ENCODE measurements around the gene SMAP1. TPM values are rescaled to one million over a fixed set of nuclear protein-coding genes. Genes with fewer than 3 reads are reported as not detected.

SMAP1 gene
- total and polyA plus RNA-seq, 2 experiments from 2014 or later: 31.1 to 34.6 TPM

DNA sequence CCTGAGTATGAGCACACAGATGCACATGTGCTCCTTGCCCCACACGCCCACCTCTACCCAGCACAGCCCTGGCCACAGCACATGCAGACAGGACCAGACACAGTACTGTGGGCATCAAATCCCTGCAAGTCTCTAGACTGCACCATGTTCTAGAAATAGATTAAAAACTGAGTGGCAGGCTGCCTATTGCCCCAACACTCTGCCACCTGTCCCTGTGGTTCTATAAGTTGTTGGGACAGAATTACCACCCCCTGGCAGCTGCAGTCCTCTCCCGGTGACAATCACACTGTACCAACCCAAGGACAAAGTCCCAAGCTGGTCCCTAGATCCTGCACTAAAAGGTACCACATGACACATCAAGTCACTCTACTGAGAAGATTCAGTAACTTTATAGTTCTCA is 219.0 kb downstream of the SMAP1 start (continued):
- TF ChIP-seq, protein P1, sequence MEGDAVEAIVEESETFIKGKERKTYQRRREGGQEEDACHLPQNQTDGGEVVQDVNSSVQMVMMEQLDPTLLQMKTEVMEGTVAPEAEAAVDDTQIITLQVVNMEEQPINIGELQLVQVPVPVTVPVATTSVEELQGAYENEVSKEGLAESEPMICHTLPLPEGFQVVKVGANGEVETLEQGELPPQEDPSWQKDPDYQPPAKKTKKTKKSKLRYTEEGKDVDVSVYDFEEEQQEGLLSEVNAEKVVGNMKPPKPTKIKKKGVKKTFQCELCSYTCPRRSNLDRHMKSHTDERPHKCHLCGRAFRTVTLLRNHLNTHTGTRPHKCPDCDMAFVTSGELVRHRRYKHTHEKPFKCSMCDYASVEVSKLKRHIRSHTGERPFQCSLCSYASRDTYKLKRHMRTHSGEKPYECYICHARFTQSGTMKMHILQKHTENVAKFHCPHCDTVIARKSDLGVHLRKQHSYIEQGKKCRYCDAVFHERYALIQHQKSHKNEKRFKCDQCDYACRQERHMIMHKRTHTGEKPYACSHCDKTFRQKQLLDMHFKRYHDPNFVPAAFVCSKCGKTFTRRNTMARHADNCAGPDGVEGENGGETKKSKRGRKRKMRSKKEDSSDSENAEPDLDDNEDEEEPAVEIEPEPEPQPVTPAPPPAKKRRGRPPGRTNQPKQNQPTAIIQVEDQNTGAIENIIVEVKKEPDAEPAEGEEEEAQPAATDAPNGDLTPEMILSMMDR (conservative IDR thresholded peaks at IDR 0.05; ENCODE audit: low read depth in 2 of 2): no peak
- TF ChIP-seq ZNF114 (CRISPR knock-in tag; IDR thresholded peaks at IDR 0.05) (no peak), CREB1 (CRISPR knock-in tag; IDR thresholded peaks at IDR 0.05; ENCODE audit: low read depth) (no peak), JUNB (IDR thresholded peaks at IDR 0.05; ENCODE audit: unreplicated experiment) (no peak), STAT1 (IDR thresholded peaks at IDR 0.05; ENCODE audit: unreplicated experiment) (no peak), NANOG (IDR thresholded peaks at IDR 0.05; ENCODE audit: borderline replicate concordance) (no peak), EZH2phosphoT487 (IDR thresholded peaks at IDR 0.05; ENCODE audit: unreplicated experiment) (no peak)
- TF ChIP-seq, protein P2, sequence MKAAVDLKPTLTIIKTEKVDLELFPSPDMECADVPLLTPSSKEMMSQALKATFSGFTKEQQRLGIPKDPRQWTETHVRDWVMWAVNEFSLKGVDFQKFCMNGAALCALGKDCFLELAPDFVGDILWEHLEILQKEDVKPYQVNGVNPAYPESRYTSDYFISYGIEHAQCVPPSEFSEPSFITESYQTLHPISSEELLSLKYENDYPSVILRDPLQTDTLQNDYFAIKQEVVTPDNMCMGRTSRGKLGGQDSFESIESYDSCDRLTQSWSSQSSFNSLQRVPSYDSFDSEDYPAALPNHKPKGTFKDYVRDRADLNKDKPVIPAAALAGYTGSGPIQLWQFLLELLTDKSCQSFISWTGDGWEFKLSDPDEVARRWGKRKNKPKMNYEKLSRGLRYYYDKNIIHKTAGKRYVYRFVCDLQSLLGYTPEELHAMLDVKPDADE (IDR thresholded peaks at IDR 0.05): no peak
- TF ChIP-seq, protein P3, sequence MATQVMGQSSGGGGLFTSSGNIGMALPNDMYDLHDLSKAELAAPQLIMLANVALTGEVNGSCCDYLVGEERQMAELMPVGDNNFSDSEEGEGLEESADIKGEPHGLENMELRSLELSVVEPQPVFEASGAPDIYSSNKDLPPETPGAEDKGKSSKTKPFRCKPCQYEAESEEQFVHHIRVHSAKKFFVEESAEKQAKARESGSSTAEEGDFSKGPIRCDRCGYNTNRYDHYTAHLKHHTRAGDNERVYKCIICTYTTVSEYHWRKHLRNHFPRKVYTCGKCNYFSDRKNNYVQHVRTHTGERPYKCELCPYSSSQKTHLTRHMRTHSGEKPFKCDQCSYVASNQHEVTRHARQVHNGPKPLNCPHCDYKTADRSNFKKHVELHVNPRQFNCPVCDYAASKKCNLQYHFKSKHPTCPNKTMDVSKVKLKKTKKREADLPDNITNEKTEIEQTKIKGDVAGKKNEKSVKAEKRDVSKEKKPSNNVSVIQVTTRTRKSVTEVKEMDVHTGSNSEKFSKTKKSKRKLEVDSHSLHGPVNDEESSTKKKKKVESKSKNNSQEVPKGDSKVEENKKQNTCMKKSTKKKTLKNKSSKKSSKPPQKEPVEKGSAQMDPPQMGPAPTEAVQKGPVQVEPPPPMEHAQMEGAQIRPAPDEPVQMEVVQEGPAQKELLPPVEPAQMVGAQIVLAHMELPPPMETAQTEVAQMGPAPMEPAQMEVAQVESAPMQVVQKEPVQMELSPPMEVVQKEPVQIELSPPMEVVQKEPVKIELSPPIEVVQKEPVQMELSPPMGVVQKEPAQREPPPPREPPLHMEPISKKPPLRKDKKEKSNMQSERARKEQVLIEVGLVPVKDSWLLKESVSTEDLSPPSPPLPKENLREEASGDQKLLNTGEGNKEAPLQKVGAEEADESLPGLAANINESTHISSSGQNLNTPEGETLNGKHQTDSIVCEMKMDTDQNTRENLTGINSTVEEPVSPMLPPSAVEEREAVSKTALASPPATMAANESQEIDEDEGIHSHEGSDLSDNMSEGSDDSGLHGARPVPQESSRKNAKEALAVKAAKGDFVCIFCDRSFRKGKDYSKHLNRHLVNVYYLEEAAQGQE (IDR thresholded peaks at IDR 0.05; ENCODE audit: unreplicated experiment): no peak

DNA sequence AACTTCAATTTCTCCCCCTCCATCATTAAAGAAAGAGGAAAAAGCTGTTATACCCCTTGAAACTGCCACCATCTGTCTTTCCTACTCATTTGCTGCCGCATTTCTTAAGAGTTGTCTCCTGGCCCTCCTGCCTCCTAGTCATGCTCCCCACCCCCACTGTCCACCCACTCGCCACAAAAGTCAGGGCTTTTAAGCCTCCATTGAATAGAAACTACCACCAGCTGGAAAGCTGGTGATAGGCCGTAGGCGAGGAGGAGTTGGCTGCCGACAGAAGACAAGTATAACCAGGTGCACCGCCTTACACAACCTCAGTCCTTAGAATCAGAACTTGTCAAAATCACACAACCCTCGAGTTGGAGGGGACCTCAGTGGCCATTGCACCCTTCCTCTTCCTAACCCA is 221.6 kb downstream of the SMAP1 start:
- no peaks in the 10 kb centered on the region for H4K20me1 ChIP-seq (replicated peaks; ENCODE audit: insufficient read depth)
- H3F3A ChIP-seq (replicated peaks; ENCODE audit: low read depth): no peaks in the 10 kb centered on the region
- H3K27me3 ChIP-seq (ENCODE audit: insufficient read depth): no peaks in the 10 kb centered on the region
- Mint-ChIP-seq H3K27me3 (ENCODE audit: insufficient read depth, low read depth, poor library complexity) (peaks cover 2% of the 10 kb centered on the region), H3K4me3 (no peak overlapping the region), H3K36me3 (ENCODE audit: low read depth) (no peaks in the 10 kb centered on the region), H3K4me1 (peaks cover 23% of the 10 kb centered on the region), H3K9me3 (no peaks in the 10 kb centered on the region), H3K27ac (no peak overlapping the region)
- H3K4me1 ChIP-seq (ENCODE audit: insufficient read depth): peaks cover 17% of the 10 kb centered on the region
- no peak overlapping the region for H2AFZ ChIP-seq
- DNase-seq (ENCODE audit: low spot score) (no peak), ATAC-seq (no peak)
- H3K4me3 ChIP-seq: no peak overlapping the region
- no peak overlapping the region for H3K4me2 ChIP-seq
- no peaks in the 10 kb centered on the region for H3K9me2 ChIP-seq (ENCODE audit: insufficient read depth)
- H3K27ac ChIP-seq (ENCODE audit: low read depth): no peak overlapping the region
- no peaks in the 10 kb centered on the region for H3K79me2 ChIP-seq (replicated peaks; ENCODE audit: insufficient read depth)
- no peaks in the 10 kb centered on the region for H3K36me3 ChIP-seq (ENCODE audit: insufficient read depth)
- TF ChIP-seq CREB1 (CRISPR knock-in tag; IDR thresholded peaks at IDR 0.05; ENCODE audit: low read depth): no peak
- TF ChIP-seq POLR2AphosphoS5 (IDR thresholded peaks at IDR 0.05; ENCODE audit: low read depth): no peak
- TF ChIP-seq EZH2phosphoT487 (IDR thresholded peaks at IDR 0.05; ENCODE audit: unreplicated experiment): no peak
- TF ChIP-seq ZNF114 (CRISPR knock-in tag; IDR thresholded peaks at IDR 0.05): no peak
- TF ChIP-seq, protein P4, sequence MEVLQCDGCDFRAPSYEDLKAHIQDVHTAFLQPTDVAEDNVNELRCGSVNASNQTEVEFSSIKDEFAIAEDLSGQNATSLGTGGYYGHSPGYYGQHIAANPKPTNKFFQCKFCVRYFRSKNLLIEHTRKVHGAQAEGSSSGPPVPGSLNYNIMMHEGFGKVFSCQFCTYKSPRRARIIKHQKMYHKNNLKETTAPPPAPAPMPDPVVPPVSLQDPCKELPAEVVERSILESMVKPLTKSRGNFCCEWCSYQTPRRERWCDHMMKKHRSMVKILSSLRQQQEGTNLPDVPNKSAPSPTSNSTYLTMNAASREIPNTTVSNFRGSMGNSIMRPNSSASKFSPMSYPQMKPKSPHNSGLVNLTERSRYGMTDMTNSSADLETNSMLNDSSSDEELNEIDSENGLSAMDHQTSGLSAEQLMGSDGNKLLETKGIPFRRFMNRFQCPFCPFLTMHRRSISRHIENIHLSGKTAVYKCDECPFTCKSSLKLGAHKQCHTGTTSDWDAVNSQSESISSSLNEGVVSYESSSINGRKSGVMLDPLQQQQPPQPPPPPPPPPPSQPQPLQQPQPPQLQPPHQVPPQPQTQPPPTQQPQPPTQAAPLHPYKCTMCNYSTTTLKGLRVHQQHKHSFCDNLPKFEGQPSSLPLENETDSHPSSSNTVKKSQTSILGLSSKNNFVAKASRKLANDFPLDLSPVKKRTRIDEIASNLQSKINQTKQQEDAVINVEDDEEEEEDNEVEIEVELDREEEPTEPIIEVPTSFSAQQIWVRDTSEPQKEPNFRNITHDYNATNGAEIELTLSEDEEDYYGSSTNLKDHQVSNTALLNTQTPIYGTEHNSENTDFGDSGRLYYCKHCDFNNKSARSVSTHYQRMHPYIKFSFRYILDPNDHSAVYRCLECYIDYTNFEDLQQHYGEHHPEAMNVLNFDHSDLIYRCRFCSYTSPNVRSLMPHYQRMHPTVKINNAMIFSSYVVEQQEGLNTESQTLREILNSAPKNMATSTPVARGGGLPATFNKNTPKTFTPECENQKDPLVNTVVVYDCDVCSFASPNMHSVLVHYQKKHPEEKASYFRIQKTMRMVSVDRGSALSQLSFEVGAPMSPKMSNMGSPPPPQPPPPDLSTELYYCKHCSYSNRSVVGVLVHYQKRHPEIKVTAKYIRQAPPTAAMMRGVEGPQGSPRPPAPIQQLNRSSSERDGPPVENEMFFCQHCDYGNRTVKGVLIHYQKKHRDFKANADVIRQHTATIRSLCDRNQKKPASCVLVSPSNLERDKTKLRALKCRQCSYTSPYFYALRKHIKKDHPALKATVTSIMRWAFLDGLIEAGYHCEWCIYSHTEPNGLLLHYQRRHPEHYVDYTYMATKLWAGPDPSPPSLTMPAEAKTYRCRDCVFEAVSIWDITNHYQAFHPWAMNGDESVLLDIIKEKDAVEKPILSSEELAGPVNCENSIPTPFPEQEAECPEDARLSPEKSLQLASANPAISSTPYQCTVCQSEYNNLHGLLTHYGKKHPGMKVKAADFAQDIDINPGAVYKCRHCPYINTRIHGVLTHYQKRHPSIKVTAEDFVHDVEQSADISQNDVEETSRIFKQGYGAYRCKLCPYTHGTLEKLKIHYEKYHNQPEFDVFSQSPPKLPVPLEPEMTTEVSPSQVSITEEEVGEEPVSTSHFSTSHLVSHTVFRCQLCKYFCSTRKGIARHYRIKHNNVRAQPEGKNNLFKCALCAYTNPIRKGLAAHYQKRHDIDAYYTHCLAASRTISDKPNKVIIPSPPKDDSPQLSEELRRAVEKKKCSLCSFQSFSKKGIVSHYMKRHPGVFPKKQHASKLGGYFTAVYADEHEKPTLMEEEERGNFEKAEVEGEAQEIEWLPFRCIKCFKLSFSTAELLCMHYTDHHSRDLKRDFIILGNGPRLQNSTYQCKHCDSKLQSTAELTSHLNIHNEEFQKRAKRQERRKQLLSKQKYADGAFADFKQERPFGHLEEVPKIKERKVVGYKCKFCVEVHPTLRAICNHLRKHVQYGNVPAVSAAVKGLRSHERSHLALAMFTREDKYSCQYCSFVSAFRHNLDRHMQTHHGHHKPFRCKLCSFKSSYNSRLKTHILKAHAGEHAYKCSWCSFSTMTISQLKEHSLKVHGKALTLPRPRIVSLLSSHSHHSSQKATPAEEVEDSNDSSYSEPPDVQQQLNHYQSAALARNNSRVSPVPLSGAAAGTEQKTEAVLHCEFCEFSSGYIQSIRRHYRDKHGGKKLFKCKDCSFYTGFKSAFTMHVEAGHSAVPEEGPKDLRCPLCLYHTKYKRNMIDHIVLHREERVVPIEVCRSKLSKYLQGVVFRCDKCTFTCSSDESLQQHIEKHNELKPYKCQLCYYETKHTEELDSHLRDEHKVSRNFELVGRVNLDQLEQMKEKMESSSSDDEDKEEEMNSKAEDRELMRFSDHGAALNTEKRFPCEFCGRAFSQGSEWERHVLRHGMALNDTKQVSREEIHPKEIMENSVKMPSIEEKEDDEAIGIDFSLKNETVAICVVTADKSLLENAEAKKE (CRISPR knock-in tag; IDR thresholded peaks at IDR 0.05): no peak
- TF ChIP-seq EZH2 (IDR thresholded peaks at IDR 0.05; ENCODE audit: low read depth, unreplicated experiment): no peak
- TF ChIP-seq JUNB (IDR thresholded peaks at IDR 0.05; ENCODE audit: unreplicated experiment): no peak
- TF ChIP-seq ZNF331 (CRISPR knock-in tag; IDR thresholded peaks at IDR 0.05; ENCODE audit: low read depth): no peak
